NAMALWA (cell line): ENCODE results near the gene DOCK9.

Experiments used
- DNase-seq: peaks from one replicate; pipeline ENCODE4 v3.0.0-alpha.2; 2015; ENCODE audit warnings: low spot score

The DOCK9 gene

DNA sequence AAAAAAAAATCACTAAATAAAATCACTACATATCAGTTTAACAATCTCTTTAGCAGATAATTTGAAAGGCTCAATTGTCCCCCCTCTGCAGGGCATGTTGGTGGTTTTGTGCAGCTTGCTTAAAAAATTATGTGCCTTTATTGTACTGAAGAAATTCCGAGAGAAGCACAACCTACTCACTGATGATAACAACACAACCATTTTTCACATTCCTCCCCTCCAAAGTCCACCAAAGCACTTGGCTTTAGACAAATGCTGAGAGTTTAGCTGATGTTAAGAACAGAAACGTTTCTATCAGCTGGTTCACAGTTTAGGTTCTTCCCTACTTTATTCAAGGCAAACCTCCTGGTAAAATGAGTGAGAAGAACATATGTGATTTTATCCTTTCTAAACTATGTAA is 923 bp downstream of the DOCK9 start:
- DNase-seq, result no peak

DNA sequence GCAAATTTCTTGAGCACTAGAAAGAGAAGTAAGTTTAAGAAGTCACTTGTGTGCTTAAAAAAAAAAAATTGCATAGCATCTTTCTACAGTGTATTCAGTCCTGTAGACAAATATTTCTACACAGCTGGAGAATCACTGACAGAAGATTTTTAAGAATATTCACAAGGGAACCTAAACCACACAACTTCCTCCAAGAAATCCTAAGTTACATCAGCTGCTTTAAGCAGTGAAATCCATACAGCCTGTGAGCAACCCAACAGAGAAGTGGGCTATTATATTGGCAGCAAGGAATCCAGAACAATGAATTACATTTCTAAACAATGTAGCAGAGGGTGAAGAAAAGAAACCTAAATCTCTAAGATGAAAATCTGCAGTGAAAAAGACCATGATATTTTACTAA is 1.5 kb downstream of the DOCK9 start:
- DNase-seq, result no peak

DNA sequence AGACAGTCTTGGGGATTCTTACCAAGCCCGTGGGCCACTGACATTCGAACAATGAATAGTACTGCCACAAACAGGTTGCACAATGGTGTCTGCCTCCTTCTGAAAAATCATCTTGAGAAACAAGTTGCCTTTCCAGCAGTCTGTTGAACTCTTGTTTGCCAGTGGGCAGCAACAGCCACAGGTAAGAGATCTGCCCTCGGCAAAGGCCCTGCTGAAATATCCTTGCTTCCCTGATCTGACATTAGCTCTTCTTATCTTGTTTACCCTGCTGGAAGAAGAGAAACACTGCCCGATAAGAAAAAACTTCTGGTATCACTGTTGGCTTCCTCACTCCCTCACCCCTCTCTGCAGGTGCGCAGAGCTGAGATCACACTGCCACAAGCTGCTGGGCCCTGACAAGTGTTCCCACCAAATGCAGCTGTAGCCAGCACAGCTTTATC is 2.0 kb downstream of the DOCK9 start:
- DNase-seq, result peak; percentile 89

DNA sequence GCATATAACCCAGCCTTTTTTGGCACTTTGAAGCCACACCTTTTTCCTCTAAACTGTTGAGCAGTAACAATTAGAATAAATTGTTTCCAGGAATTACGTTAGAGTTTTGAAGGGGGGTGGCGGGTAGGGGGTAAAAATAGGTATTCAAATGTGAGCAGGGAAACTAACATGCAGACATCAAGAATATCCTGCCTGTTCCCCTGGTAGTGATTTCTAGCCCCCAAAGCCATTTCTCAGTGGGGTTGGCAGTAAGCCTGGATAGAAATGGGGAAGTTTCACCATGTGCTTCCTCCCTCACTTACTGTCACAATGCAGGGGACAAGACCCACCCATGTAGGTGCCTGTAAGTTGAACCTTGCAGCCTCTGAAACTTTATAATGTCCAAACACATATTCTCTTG is 3.8 kb downstream of the DOCK9 start:
- DNase-seq, result peak; percentile 57

DNA sequence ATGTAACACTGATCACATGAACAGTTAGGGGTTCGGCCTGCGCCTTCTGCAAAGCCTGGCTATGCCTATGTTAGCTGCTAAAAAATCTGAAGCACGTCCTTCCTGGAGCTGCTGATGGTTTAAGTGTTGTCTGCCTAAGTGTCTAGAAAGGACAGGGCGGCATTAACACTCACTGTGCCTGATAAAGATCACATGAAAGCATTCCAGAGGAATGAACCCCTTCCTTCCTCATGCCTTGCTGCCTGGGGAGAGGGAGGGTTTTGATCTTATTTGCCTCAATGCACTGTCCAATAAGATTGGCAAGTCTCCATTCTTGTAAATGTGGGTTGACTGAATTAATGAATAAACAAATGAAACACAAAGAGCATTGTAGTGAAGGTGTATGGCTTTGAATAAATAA is 5.2 kb downstream of the DOCK9 start:
- no peak for DNase-seq

DNA sequence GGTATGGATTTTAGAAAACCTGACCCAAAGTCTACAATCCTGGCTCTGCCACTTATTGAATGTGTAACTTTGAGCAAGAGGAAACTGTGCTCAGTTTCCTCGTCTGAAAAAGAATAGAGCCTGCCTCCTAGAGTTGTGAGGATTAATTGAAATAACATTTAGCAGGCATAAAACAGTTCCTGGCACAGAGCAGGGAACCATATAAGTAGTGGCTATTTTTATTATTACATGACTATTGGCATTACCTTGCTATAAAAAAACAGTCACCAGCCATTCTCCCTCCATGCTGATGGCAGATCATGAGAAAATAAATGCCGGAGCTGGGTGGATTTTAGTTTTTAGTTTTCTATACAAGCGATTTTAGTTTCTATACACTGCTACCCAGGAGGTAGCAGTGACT is 5.8 kb downstream of the DOCK9 start:
- no peak for DNase-seq

DNA sequence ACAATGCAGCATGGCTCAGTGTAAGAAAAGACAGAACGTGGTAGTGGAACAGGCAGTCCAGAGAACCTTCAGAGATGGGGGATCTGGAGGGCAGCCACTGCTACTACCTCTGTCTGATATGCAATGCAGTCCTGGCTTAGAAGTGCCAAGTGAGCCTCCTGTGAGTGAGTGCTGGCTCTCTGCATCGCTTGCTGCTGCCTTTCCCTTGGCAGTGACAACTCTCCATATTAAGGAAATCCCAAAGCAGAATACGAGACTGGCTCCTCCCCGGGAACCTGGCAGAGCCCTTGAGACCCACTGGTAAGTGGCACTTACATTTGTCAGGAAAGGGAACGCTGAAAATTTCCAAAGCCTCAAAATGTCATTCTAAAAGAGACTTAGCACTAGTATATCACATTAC is 7.5 kb downstream of the DOCK9 start:
- DNase-seq, result no peak

DNA sequence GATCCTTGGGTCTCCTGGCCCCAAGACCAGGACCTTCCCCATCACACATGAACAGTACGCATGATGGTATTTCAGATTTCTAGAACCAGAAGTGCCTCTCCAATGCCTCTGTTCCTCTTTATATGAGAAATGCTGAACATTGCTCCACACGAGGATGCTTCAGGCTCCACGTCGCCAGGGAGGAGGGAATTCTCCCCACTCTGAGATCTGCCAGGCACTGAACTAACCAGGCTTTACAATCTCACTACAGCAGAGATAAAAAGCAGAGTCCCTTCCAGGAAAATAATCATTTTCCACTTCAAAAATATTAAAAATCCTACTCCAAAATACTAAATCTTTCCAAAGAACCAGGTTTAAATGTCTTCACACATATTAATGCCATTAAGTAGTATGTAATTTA is 10.4 kb downstream of the DOCK9 start:
- DNase-seq, result no peak

DNA sequence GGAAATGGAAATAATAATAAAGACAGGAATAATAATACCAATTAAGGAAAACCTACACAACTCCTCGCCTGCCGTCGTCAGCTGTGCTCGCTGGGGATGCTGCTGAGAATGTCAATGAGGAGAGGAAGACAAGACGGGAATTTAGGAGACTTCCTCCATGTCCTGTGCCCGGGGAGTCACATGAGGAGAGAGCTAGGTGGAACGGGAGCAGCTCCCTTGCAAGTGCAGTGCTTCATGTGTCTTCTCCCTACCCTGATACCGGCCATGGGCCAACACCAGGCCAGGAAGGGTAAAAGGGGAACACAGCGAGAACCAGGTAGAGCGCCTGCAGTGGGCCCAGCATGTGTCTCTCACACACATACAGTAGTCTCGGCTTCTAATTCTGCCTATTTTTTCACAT is 11.8 kb downstream of the DOCK9 start:
- no peak for DNase-seq

DNA sequence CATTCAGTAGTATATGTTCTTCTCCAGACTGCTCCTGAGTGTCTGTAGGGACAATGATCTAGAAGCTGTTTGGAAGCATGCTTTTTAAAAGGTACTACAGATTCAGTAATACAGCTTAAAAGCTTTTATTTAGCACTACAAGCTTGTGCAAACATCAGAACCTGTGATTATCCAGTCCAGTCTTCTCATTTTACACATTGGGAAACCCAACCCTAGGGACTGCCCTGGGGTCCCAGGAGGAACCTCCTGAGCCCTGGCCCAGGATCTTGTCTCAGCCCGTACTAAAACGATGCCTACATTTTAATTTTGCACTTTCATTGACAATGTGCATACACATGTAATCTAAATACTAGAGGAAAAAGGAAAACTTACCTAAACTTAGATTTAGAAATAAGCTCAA is 12.5 kb downstream of the DOCK9 start:
- DNase-seq, result no peak

DNA sequence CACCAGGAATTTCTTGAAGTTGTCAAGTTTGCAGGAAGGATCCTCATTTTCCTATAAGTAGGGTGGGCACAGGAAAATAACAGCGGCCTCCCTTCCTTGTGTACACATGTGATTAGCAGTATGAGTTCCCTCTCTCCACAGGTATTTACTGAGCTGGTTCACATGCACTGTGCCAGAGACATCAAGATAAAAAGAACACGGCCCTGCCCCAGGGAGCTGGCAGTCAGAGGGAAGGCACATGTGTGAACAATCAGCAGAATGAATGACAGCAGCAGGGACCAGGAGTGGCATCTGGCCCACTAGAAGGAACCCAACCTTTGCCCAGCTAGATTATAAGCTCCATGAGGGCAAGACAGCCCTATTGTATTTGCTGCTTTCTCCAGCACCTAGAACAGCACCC is 13.9 kb downstream of the DOCK9 start:
- DNase-seq, result no peak

DNA sequence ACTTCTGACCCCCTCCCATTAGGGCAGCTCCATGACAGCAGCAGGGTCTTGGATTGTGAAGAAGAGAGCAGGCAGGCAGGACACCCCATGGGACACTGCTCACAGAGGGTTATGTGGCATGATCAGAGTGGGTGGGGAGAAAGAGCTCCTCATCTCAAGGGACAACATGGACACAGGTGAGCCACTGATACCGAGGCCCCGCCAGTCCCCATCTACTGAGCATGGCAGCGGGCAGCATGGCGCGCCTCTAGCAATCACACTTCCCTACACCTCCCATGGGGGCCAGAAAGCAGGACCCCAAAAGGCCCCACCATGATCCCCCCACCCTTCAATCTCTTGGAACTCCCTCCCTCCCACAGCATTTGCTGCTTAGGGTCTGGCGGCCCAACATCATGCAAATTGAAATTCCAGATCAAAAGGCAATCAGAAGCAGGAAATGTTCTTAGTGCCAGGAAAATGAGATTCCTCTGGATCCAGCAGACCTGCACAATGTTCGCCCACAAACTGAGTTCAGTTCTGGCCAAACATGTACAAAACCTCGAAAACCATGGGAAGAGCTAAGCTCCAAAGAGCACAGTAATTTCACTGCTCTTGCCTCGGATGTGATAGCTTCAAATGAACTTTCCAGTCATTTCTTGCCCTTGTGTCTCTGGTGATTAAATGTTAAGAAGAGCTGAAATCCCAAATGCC is 14.8 kb downstream of the DOCK9 start:
- DNase-seq, result no peak

DNA sequence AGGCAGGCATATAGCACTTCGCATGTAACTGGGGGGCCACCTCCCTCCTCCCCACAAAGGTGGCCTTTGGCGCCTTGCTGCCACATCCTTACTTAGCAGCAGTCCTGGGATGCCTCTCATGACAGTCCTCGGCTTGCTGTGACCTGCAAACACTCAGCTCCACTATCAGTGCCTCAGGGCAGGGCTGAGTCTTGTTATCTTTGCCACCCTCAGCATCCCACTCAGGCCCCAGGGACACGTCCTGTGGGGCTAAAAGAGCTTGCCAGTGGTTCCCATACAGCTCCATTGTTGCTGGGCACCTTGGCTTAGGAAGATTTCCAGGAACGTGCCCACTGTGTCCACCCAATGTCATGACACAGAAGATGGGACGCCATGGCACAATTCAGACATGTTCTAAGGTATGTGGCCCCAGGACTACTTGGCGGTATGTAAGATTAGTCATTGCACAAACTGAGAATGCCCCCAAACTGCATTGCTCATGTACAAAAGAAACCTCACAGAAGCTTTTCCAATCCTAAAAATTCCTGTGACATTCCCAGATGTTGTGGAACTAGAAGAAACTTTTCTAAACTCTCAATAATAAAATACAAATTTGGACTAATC is 16.3 kb downstream of the DOCK9 start:
- DNase-seq, result no peak

DNA sequence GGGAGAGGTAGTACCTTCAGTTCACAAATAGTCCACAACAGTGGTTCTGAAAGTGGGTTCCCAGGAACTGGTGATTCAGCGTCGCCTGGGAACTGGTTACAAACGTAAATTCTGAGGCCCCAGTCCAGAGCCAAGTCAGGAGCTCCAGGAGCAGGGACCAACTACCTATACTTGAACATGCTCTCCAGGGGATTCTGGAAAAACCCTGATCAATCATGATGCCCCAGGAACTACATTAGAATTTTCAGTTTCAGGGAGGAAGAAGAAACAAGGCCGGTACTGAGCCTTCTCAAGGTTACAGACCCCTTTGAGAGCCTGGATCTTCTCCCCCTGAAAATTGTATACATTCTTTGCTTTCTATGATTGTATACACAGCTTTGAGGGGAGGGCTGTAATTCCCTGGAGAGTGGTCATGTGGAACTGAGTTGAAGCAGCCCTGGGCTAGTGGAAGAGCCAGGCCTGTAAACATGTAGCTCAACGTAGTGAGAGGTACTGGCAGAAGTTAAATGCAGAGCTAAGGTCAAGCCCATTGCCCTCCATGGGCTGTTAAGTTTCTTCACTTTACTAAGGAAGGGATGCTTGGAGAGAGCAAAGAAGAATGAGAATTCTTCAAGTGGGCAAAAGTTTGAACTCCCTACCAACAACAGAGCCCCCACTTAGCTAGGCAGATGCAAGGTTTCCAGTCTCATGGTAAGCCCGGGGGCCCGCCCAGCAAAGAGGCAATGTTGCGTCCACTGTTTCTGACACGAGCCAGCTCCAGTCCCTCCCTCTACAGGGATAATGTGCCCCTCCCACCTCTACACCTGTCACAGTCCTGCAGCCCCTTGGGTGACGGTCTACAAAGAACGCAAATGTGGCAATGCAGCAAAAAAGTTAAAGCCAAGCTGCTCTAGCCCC is 17.0 kb downstream of the DOCK9 start:
- DNase-seq, result no peak

DNA sequence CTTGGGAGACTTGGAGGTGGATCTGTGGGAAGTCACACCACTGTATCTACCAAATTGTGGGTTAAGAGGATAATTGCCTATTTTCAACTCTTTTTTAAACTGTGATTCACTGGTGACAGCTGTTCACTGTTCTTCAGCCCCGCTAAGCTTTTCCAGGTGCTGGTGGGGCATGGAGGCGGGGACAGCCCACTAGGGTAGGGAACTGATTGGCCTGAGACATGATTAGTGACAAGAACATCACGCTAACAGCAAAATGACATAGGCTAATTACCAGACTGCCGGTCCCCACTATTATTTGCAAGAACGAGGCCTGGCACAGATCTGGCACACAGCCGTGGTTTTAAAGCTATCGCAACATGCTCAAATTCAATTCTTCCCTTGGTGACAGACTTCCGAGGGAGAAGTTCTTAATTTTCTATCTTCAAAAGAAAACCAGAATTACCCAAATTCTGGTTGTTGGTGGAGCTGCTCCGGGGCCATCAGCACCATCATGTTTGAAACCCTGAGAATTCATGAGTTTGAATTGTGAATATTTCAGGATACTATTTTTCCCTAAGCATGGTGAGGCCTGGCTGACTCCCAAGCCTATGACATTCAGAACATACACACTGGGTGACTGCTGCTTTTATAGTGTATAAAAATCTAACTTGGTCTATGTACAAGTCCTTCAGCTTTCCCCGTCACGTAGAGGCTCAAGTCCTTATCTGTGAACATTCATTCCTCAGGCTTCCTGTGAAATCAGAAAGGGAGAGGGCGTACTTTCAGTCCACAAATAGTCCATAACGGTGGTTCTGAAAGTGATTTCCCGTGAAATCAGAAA is 17.9 kb downstream of the DOCK9 start:
- no peak for DNase-seq

DNA sequence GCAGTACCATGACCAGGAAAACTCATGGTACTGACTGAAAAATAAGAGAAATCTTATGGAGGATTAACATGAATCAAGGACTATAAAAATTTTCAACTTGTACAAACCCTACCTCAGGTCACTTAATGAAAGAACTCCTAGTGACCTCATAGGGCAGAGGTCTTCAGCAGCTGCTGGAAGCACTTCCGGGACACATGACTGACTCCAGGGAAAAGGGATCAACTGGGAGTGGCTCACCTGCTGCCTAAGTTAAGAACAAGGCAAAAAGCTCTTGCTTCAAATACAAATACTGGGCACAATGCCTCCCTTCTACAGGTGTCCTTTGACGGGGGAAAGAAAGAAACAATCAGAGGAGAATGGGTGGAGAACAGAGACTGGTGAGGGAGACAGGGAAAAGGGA is 18.6 kb downstream of the DOCK9 start:
- no peak for DNase-seq

DNA sequence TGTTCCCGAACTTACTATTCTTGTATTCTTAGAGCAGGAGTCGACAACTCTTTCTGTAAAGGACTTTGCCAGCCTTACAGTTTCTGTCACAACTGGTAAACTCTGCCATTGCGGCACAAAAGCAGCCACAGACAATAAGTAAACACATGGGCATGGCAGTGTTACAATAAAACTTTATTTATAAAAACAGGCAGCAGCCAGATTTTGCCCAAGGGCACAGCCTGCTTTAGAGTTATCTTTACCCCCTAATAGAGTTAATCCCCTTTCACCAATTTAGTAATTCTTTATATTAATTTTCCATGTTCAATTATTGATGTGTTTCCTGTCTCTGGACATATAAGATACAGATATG is 19.4 kb downstream of the DOCK9 start:
- DNase-seq, result no peak

DNA sequence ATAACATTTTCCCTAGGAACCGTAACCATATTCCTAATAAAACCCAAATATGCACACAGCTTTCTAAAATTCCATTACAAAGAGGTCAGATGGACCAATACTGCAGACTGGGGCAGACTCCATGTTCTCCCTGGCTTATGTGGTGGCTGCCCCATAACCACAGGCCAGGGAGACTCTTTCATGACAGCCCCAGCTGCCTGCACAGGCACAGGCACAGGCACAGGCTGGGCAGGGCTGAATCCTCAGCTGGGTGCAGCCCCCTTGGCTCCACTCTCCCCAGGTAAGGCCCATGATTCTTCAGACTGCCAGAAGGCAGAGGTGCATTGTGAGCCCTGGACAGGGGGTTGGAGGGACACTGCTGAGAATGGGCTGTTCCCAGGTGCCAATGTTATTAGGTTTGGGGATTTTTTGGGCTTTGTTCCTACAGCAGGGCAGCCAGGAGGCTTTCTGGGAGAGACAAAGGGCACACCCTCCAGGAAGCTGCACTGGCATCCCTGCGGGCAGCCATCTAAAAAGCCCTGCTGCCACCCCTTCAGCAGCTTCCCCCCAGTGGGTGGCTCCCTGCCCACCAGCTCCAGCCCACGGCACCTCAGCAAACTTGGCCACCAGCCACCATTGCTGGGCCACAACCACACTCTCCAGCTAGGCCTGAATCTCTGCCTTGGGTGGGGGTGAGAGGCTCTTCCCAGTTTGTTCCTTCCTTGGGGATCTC is 20.0 kb downstream of the DOCK9 start:
- no peak for DNase-seq

DNA sequence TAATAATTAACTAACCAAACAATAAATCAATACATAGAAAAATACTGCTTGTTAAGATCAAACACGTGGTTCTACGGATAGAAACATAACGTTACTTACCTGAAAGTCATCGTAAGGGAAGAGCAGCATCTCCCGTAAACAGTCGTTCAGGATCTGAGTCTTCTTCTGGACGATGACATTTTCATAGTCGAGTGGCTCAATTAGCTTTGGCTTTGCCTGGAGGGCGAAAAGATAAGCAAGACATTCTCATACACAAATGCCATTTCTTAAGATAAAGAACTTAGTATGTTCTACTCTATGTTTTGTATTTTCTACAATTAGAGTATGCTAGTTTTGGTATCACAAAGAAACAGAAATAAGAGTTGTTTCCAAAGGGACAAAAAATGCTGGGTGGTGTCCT is 22.5 kb downstream of the DOCK9 start:
- DNase-seq, result no peak

DNA sequence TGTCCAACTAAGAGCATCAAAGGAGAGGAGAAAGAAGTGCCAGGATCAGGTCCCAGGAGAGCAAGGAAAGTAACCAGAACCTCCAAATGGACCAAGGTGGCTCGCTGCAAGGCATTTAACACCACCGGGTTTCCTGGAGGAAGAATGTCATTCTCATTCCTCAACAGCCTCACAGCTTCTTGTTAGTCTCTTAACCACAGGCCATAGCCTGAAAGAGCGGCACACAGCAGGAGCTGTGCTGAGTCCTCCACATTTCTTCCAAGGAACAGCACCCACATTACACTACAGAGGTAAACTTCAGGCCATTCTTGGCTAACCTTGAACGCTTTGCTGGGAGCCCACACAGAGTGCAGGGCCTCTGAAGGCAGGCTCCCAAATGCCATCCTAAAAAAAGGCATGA is 23.6 kb downstream of the DOCK9 start:
- no peak for DNase-seq

DNA sequence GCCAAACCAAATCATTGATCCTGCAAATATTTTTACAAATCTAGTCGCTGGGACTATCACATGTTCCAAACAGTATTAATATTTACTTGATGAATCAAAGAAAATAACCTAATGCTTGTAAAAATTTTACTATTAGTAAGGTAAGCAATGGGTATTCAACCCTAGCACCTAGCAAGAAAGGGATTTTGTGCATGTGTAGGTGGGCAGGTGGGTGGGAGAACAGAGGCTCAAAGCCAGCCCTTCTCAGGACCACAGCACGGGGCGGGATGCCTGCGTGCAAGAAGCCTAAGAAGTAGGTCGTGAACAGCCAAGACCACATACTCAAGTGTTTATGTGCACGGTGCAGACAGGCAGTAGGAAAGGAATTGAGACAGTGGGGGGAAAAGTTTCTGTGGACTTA is 26.6 kb downstream of the DOCK9 start:
- no peak for DNase-seq

DNA sequence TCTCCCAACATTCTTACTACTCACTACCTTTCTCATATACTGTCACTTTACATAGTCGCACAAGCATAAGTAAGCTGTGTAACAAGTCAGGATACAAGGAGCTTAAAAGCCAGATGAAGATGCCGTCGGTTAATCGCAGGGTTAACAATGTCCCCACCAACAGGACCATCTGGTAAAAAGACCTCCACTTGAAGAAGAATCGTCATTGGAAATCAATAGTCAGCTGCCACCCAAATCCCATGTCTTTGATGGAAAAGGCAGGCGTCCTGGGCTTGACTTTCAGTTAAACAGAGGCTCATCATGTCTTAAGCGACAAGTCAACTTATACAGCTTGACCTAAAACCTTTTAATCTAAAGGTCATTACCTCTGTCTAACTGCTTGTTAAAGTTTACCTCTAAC is 27.2 kb downstream of the DOCK9 start:
- DNase-seq, result no peak
